Memory B cell (primary cell): Measurements from ENCODE around the gene KCNJ12.
A peak's percentile ranks its signal among the peaks of the same experiment; 100 is the strongest.

Experiments
- ATAC-seq: fragments of 150-1000 bp; cut with Tn5 transposase; 2 replicates; pipeline ENCODE4 v1.10.0; 2021; ENCODE audit warnings: low read depth, mild to moderate bottlenecking, moderate library complexity
- DNase-seq, 2 donors: peaks; one replicate each; pipeline ENCODE4 v3.0.0; 2022; ENCODE audit warnings: low spot score in 2 of 2
- H3K27ac Mint-ChIP-seq: one replicate; pipeline ENCODE4 v1.8.0; 2022; ENCODE audit warnings: mild to moderate bottlenecking, moderate library complexity, mixed read lengths
- H3K27me3 Mint-ChIP-seq: one replicate; pipeline ENCODE4 v1.8.0; 2022; ENCODE audit warnings: mixed read lengths
- H3K36me3 Mint-ChIP-seq: one replicate; pipeline ENCODE4 v1.8.0; 2022; ENCODE audit warnings: mild to moderate bottlenecking, mixed read lengths
- H3K4me1 Mint-ChIP-seq: one replicate; pipeline ENCODE4 v1.8.0; 2022; ENCODE audit warnings: mixed read lengths
- H3K4me3 Mint-ChIP-seq: one replicate; pipeline ENCODE4 v1.8.0; 2022; ENCODE audit warnings: mild to moderate bottlenecking, moderate library complexity, mixed read lengths
- H3K9me3 Mint-ChIP-seq: one replicate; pipeline ENCODE4 v1.8.0; 2022; ENCODE audit warnings: mixed read lengths

The KCNJ12 gene

GRCh38 chr17:21355586-21355985 is 20.6 kb upstream of the KCNJ12 start:
- Mint-ChIP-seq H3K36me3 (peaks cover 2% of the 10 kb centered on the region), H3K4me1 (peaks cover 4% of the 10 kb centered on the region), H3K27me3 (peaks cover 17% of the 10 kb centered on the region), H3K9me3 (peaks cover 8% of the 10 kb centered on the region), H3K27ac (no peak overlapping the region), H3K4me3 (no peak overlapping the region)
- no peak for ATAC-seq
- no peak for DNase-seq

DNA sequence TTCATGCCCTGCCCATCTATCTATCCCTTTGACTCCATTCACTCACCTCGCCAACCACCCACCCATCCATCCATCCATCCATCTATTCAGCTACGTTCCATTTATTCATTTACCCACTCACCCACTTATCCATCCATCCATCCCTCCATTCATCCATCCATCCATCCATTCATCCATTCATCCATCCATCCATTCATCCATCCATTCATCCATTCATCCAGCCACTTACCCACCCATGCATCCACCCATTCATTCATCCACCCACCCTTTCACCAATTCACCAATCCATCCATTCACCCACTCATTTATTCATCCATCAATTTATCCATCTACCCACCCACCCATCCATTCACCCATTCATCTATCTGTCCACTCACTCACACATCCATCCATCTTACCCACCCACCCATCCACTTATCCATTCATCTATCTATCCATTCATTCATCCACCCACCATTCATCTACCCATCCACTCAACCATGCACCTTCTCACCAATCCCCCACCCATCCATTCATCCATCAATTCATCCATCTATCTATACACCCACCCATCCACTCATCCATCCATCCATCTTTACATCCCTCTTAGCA is 19.5 kb upstream of the KCNJ12 start:
- ATAC-seq: no peak
- Mint-ChIP-seq H3K4me1 (peaks cover 4% of the 10 kb centered on the region), H3K9me3 (peaks cover 8% of the 10 kb centered on the region), H3K27me3 (peaks cover 17% of the 10 kb centered on the region), H3K27ac (no peak overlapping the region), H3K36me3 (peaks cover 2% of the 10 kb centered on the region), H3K4me3 (no peak overlapping the region)
- no peak for DNase-seq

DNA sequence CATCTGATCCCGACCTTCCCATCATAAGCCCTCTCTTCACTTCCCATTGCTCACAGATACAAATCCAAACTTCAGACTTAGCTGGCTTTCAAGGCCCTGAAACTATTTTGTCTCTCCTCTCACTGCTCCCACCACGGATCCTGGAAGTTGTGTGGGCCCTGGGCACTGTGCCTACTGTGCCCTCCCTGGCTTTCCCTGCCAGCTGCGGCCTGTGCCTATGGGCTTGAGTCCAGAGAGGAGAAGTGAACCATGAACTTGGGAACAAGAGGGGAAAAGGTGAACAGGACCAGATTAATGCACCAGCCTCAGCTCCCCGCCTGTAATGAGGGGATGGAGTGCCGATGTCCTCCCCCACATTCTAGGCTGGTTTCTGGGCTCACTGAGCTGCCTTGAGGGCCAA is 18.9 kb upstream of the KCNJ12 start:
- peaks cover 2% of the 10 kb centered on the region for H3K36me3 Mint-ChIP-seq
- peaks cover 4% of the 10 kb centered on the region for H3K4me1 Mint-ChIP-seq
- H3K27ac Mint-ChIP-seq: no peak overlapping the region
- peaks cover 8% of the 10 kb centered on the region for H3K9me3 Mint-ChIP-seq
- H3K27me3 Mint-ChIP-seq: peaks cover 17% of the 10 kb centered on the region
- DNase-seq (no peak), ATAC-seq (no peak)
- H3K4me3 Mint-ChIP-seq: no peak overlapping the region

DNA sequence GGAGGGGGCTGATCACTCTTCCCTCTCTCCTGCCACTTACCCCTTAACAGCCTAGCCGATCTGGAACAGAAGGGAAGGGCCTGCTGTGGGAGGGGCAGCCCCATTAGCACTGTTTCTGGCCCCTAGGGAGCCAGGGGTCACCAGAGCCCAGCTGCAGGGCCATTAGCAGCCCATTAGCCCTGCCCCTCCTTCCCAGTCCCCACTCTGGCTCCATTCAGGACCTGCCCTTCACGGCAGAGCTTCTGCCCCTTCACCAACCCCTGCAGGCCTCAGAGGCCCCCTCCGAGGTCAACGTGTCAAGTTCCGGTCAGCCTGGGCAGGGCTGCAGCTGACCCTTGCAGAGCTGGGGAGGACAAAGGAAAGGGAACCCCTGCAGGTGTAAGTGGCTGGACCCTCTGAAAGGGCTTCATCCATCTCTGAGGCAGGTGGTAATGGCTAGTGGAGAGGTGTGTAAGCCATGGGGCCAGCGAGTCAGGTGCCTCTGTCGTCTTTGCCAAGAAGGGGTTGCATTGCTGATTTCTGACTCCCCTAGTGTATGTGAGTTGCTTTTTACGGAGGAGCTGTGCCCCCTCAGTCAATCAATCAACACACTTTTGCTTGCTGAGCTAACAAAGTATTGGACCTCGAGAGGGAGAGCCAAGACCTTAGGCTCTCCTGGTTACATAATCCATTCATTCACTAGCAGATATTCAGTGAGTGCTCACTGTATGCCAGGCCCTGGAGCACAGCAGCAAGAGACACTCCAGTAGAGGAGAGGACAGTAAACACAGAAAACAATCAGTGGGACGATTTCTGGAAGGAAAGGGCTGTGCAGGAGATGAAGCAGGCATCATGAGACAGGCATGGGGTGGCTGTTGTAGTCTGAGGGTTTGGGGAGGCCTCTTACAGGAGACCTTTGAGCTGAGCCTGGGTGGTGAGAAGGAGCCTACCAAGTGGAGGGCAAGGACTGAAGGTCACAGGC is 18.2 kb upstream of the KCNJ12 start:
- Mint-ChIP-seq H3K36me3 (peaks cover 2% of the 10 kb centered on the region), H3K27me3 (peaks cover 17% of the 10 kb centered on the region), H3K4me1 (peaks cover 4% of the 10 kb centered on the region), H3K9me3 (peaks cover 8% of the 10 kb centered on the region), H3K27ac (no peak overlapping the region), H3K4me3 (no peak overlapping the region)
- ATAC-seq (no peak), DNase-seq (no peak)

- Mint-ChIP-seq H3K4me1 (peaks cover 4% of the 10 kb centered on the region), H3K27ac (no peak overlapping the region), H3K36me3 (peaks cover 2% of the 10 kb centered on the region), H3K4me3 (no peak overlapping the region), H3K27me3 (peaks cover 12% of the 10 kb centered on the region), H3K9me3 (peaks cover 8% of the 10 kb centered on the region)
- no peak for DNase-seq
- ATAC-seq: no peak
Measured at GRCh38 chr17:21358682-21359482, 17.3 kb upstream of the KCNJ12 start.

- Mint-ChIP-seq H3K27me3 (peaks cover 12% of the 10 kb centered on the region), H3K27ac (no peak overlapping the region), H3K4me3 (no peak overlapping the region), H3K36me3 (peaks cover 2% of the 10 kb centered on the region), H3K4me1 (peaks cover 4% of the 10 kb centered on the region), H3K9me3 (peaks cover 10% of the 10 kb centered on the region)
- ATAC-seq (no peak), DNase-seq (no peak)
Measured at GRCh38 chr17:21359483-21359840, 16.7 kb upstream of the KCNJ12 start.

DNA sequence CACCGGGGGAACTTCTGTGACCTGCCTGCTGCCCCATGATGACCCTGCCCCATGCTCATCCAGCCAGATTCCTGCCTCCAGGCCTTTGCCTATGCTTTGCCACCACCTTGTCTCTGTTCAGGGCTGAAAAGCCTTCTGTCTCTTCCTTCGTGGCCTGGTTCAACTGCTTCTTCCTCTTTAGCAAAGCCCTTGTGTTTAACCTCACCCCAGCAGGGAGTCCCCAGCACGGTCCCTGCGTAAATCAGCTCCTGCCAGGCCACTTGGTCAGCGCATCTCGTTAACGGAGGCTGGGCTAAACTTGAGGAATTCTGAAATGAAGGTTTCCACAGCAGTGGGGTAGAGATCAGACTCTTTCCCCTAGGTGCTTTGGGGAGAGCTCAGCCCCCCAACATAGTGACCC is 16.1 kb upstream of the KCNJ12 start:
- Mint-ChIP-seq H3K4me1 (peaks cover 4% of the 10 kb centered on the region), H3K27me3 (peaks cover 12% of the 10 kb centered on the region), H3K27ac (no peak overlapping the region), H3K9me3 (peaks cover 10% of the 10 kb centered on the region), H3K4me3 (no peak overlapping the region), H3K36me3 (peaks cover 2% of the 10 kb centered on the region)
- ATAC-seq (no peak), DNase-seq (no peak)

- H3K36me3 Mint-ChIP-seq: peaks cover 2% of the 10 kb centered on the region
- DNase-seq (no peak), ATAC-seq (no peak)
- no peak overlapping the region for H3K27ac Mint-ChIP-seq
- H3K9me3 Mint-ChIP-seq: peaks cover 10% of the 10 kb centered on the region
- H3K27me3 Mint-ChIP-seq: peaks cover 12% of the 10 kb centered on the region
- no peak overlapping the region for H3K4me3 Mint-ChIP-seq
- H3K4me1 Mint-ChIP-seq: peaks cover 4% of the 10 kb centered on the region
Measured at GRCh38 chr17:21361020-21361809, 14.9 kb upstream of the KCNJ12 start.

GRCh38 chr17:21362331-21362931 is 13.7 kb upstream of the KCNJ12 start:
- no peak for ATAC-seq
- no peak for DNase-seq
- Mint-ChIP-seq H3K36me3 (no peaks in the 10 kb centered on the region), H3K4me3 (no peak overlapping the region), H3K27ac (no peak overlapping the region), H3K9me3 (peaks cover 2% of the 10 kb centered on the region), H3K4me1 (peaks cover 4% of the 10 kb centered on the region), H3K27me3 (peaks cover 2% of the 10 kb centered on the region)

DNA sequence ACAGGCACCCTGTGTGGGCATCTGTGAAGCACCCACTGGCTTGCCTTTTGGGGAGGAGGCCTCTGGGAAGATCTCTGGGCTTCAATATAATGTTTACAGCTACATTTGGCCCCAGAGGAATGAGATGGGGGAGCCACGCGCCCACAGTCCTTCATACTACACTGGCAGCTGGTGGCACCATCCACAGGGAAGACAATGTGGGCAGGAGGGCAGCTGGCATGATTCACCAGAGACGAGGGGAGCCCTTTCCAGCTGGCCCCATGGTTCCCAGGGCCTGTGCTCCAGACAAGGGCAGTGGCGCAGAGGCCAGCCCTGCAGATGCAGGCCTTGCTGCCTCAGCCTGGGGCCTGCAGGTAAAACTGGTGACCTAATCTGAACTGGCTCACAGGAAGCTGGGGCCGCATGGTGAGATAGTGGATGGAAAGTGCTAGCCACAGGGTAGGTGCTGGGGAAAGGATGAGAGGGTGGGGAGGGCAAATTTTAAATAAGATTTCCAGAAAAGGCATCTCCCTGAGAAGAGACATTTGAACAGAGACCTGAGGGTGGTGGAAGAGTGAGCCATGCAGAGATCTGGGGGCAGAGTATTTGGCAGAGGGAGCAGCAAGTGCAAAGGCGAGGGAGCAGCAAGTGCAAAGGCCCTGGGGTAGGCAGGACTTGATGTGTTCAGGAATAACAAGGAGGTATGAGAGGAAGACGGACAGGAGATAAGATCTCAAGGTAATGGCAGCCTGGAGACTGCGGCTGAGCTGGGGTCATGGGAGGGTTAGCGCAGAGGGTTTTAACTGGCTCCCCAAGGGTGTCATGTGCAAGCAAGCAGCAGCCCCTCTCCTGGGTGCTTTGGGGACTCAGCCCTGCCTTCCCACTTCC is 12.1 kb upstream of the KCNJ12 start:
- ATAC-seq (no peak), DNase-seq (no peak)
- H3K9me3 Mint-ChIP-seq: peaks cover 2% of the 10 kb centered on the region
- no peak overlapping the region for H3K27ac Mint-ChIP-seq
- peaks cover 1% of the 10 kb centered on the region for H3K27me3 Mint-ChIP-seq
- H3K4me1 Mint-ChIP-seq: peaks cover 12% of the 10 kb centered on the region
- no peaks in the 10 kb centered on the region for H3K36me3 Mint-ChIP-seq
- H3K4me3 Mint-ChIP-seq: no peak overlapping the region

DNA sequence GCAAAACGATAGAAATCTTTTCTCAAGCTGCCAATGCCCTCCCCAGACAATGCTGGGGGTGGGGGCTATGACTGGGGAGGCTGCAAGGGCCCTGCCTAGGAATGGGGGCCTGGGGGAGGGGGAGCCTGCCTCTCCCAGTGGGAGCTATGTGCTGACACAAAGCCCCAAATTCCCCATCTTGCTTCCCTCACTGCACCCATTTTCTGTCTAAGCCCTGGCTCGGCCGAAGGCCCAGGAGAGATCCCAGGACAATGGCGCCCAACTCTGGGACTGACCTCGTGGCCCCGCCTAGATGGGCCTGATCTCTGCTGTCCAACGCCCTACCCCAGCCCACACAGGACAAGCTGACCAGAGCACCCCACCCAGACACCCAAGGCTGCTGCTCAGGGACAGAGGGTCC is 11.1 kb upstream of the KCNJ12 start:
- H3K9me3 Mint-ChIP-seq: peaks cover 2% of the 10 kb centered on the region
- no peaks in the 10 kb centered on the region for H3K36me3 Mint-ChIP-seq
- H3K27me3 Mint-ChIP-seq: no peaks in the 10 kb centered on the region
- DNase-seq: no peak
- ATAC-seq: no peak
- H3K4me3 Mint-ChIP-seq: no peak overlapping the region
- no peak overlapping the region for H3K27ac Mint-ChIP-seq
- H3K4me1 Mint-ChIP-seq: peaks cover 12% of the 10 kb centered on the region

GRCh38 chr17:21368545-21369246 is 7.5 kb upstream of the KCNJ12 start:
- DNase-seq (no peak), ATAC-seq (peak; percentile 72)
- H3K9me3 Mint-ChIP-seq: peaks cover 2% of the 10 kb centered on the region
- H3K36me3 Mint-ChIP-seq: no peaks in the 10 kb centered on the region
- H3K27me3 Mint-ChIP-seq: peaks cover 11% of the 10 kb centered on the region
- H3K27ac Mint-ChIP-seq: no peak overlapping the region
- H3K4me3 Mint-ChIP-seq: peak overlapping the region; percentile 45
- H3K4me1 Mint-ChIP-seq: peaks cover 21% of the 10 kb centered on the region
